SH-SY5Y (cell line): Measurements from ENCODE around the gene ADAMTS4.

ENCODE experiments used
- GATA2 ChIP-seq: IDR thresholded peaks from 2 replicates; pipeline ENCODE4 v1.6.1; 2011; ENCODE audit warnings: mild to moderate bottlenecking, low read depth, low read length
- GATA3 ChIP-seq: IDR thresholded peaks from 2 replicates; pipeline ENCODE4 v1.6.1; 2011; ENCODE audit warnings: low read depth, mild to moderate bottlenecking, low read length, moderate library complexity

The ADAMTS4 gene

GRCh38 chr1:161206411-161207140 is 7.7 kb upstream of the ADAMTS4 start:
- TF ChIP-seq GATA3 (no peak), GATA2 (no peak)

- TF ChIP-seq GATA2, result peak; percentile 22; the same call in 1 of the 2 replicates
- TF ChIP-seq GATA3, result no peak
These were observed 3.2 kb upstream of the ADAMTS4 start, which contains the start of gene NDUFS2 for GRCh38 chr1:161201836-161202712. NDUFS2 (plus strand) TSS chr1:161202367; CDS start chr1:161202386, 19 bp downstream.

- TF ChIP-seq GATA2 (no peak), GATA3 (no peak)
These were observed 2.4 kb upstream of the ADAMTS4 start for GRCh38 chr1:161200992-161201835.

DNA sequence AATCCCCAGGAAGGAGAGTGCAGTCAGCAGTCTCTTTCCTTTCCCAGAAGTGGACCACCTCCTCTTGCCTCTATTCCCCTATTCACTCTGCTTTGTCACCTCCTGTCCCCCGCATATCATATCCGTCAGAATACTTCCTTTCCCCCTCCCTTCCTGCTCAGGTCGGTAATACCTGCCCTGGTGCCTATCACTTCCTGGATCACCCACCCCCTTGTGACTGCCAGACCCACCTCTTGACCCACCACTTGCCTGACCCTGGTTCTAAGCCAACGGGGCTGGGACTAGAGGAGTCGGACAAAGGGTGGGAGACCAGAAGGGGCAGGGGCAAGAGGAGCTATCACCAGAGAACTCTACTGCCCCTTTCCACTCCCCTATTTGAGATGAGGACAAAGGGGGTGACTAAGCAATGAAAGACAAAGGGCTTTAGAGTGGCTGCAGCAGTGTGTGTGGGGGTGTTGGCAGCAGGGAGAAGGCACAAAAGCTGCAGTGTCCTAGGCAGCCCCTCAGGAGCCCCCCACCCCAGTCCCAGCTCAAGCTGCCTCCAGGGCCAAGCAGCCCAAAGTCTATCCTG is 1.7 kb upstream of the ADAMTS4 start:
- TF ChIP-seq GATA3 (no peak), GATA2 (no peak)

DNA sequence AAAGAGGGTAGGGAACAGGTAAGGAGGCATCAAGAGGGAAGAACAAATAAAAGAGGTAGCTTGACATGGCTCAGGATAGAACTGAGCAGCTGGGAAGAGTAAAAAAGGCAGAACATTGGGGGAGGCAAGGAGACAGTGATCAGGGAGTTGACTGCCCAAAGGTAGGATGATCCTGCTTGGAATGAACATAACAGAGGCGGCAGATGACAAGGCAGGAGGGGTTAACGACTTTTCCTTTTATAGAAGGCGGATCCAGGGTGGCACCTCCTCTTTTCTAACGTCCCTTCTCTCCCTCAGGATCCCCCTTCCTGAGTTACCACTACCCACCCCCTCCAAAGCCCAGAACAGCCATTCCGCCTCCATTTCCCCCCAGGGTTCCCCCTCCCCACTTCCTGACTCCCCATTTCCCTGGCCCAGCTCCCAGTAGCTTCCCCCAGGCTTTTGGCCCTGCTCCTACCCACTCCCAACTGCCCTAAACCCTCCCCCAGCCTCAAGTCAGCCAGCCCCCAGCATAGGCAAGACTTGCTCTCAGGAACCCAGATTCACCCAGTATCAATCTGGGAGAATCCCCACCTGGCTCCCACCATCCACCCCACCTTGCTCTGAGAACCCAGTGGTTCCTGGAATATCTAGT is 769 bp upstream of the ADAMTS4 start:
- TF ChIP-seq GATA3 (no peak), GATA2 (no peak)

DNA sequence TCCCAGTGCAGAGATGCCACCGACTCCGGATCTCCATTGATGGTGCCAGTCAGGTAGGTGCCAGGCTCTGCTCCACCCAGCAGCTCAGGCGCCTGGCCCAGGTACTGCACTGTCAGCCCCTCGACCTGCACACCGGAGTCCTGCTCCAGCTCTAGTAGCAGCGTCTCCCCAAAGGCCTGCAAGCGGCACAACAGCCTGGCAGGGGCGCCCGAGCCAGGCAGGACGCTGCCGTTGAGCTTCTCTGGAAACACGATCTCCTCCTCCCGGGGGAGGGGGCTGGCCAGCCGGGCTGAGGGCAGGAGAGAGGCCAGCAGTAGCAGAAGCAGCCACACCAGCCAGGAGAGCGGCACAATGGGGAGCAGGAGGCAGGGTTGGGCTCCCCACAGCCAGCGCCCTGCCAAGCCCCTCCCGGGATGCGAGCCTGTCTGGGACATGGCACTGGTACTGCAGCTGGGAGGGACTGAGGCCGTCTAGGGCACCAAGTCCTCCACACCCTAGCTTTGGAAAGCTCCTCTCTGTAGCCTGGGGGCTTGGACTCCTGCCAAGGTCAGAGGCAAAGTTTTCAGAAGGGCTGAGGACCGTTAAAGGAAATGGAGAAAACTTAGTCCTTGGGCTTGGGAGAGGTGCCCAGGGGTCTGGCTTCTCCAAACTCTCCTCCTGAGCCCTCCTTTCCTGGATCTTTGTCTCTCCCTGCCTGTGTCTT is 509 bp downstream of the ADAMTS4 start:
- TF ChIP-seq GATA3, result no peak
- no peak for TF ChIP-seq GATA2

DNA sequence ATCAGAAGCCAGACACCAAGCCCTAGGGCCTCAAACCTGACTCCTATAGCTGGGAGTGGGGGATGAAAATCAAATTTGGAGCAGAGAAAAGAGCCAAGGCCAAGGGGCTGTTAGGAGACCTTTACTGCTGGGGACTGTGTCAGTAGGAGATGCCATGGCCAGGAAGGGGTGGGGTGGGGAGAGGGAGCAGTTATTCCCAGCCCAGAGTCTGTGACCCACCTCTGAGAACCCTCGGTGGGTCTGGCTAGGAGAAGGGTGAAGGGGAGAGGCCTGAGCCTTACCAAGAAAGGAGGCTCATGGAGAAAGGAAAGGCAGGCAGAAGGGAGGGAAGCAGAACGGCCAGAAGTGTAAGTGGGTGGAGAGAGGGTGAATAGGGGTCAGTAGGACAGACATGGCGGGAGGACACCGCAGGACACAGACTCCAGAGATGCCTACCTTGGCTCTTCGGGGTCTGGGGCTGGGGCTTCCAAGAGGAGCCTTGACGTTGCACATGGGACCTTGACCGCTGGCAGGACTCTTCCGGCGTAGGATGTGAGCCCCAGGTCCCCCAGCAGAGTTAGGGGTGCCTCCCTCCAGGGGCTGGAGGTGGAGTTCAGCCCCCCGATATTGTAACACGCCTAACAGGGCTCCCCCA is 1.2 kb downstream of the ADAMTS4 start:
- TF ChIP-seq GATA2, result no peak
- TF ChIP-seq GATA3, result no peak

DNA sequence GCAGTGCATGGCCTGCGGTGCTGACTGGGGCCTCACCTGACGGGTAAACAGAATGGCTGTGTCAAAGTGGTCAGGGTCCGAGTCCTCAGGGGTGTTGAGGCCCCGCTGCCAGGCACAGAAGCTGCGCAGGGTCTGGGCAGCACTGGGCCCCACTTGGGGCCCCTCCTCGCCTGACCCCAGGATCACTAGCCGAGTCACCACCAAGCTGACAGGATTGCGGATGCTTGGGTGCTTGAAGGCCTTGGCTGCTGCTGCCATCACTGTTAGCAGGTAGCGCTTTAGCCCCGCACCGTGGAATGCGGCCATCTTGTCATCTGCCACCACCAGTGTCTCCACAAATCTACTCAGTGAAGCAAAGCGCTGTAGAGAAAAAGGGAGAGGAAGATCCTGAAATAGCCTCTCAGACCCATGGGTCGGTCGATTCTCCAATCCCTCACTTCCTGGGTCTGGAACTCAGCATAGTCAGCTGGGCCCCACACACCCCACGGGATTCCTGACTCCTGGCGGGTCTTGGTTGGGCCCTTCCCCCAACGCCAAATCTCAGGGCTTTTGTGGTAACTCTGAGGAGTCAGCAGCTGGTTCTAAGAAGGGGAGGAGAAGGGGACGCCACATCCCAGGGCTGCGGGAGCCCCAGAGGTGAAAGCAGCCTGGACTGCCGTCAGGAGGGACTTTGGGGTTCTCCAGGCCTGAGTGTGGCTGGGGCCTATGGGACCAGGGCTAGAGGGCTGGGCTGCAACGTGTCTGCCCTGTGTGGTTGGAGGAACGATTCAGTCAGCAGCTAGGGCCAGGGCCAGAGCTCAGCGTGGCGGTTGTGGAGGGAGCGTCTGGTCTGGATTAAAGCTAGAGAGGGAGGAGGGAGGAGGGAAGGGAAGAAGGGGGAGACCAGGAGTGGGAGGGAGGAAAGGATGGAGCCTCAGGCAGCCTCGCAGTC is 2.1 kb downstream of the ADAMTS4 start:
- TF ChIP-seq GATA2 (no peak), GATA3 (no peak)

GRCh38 chr1:161196111-161196510 is 2.7 kb downstream of the ADAMTS4 start:
- no peak for TF ChIP-seq GATA3
- TF ChIP-seq GATA2, result no peak

DNA sequence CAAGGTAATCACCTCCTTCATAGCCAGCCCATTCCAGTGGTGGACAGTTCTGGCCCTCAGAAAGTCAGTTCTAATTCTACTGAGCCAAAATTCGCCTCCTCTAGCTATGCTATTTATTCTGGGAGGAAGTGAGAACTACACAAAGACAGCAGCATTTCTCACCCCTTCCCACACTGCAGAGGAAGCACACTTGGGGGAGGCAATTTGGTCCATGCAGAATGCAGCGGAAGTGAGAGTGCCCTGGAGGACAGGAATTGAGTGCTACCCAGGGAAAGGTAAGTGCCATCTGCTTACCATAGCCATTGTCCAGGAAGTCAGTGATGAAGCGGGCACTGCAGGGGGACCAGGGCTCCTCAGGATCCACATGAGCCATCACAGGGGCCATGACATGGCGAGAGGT is 3.7 kb downstream of the ADAMTS4 start:
- TF ChIP-seq GATA3 (no peak), GATA2 (no peak)

DNA sequence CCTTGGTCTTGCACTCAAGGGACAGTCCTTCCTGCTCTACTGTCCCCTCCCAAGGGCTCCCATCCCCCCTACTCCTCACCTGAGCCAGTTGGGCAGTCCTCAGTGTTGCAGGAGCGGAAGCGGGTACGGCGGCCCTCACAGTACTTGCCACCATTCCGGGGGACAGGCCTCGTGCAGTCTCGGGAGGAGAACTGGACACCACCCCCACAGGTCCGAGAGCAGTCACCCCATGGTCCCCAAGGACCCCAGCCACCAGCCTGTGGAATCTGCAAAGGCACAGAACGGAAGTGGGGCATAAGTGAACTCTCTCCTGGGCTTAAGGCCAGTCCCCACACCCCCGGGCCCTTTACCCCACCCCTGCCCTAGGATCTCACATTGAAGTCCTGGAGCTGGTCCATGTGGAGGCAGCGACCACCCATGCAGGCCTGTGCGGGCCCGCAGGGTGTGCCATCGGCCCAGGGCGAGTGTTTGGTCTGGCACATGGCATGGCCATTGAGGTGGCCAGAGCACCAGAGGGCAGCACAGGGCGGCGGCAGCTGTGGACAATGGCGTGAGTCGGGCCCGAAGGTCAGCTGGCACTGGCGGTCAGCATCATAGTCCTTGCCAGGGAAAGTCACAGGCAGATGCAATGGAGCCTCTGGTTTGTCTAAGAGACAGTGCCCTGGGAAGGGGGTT is 5.2 kb downstream of the ADAMTS4 start:
- TF ChIP-seq GATA3 (no peak), GATA2 (no peak)
